GM06990 (cell line): Measurements from ENCODE around the gene PRR14L.
"Not testable (repeated sequence)": the region's sequence is repeated elsewhere in the genome, so short reads cannot be mapped to it uniquely, and the experiment has no call there.

ENCODE experiments used
- DNase-seq: peaks from one replicate; pipeline ENCODE4 v3.0.0-alpha.2; 2011; ENCODE audit not compliant: insufficient read length; ENCODE audit errors: extremely low read depth
- H3K27me3 ChIP-seq: replicated peaks from 2 replicates; pipeline ENCODE4 v1.6.0; 2011; ENCODE audit warnings: low read length; ENCODE audit not compliant: control insufficient read depth, insufficient read depth
- H3K36me3 ChIP-seq: 2 replicates; pipeline ENCODE4 v1.5.1; 2011; ENCODE audit warnings: low read length; ENCODE audit not compliant: control insufficient read depth, insufficient read depth
- H3K4me3 ChIP-seq: replicated peaks from 2 replicates; pipeline ENCODE4 v1.5.1; 2011; ENCODE audit warnings: low read depth, mild to moderate bottlenecking, control low read depth, low read length
- CTCF ChIP-seq: IDR thresholded peaks from 2 replicates; pipeline ENCODE4 v1.5.1; 2011; ENCODE audit warnings: low read length, control low read depth, mild to moderate bottlenecking, inconsistent platforms; ENCODE audit not compliant: insufficient read depth, poor library complexity, severe bottlenecking

Gene PRR14L

GRCh38 chr22:31743871-31744270 lies 6.1 kb downstream of the PRR14L start:
- Histone ChIP-seq H3K36me3 (peaks cover 2% of the 10 kb centered on the region; the same call in 1 of the 2 replicates), H3K4me3 (no peak overlapping the region), H3K27me3 (no peaks in the 10 kb centered on the region)
- TF ChIP-seq CTCF: no peak
- no peak for DNase-seq

- DNase-seq: no peak
- TF ChIP-seq CTCF: no peak
- H3K4me3 ChIP-seq: no peak overlapping the region
- H3K27me3 ChIP-seq: no peaks in the 10 kb centered on the region
- H3K36me3 ChIP-seq: peaks cover 4% of the 10 kb centered on the region
These were observed 7.2 kb downstream of the PRR14L start for GRCh38 chr22:31742682-31743081.

GRCh38 chr22:31742115-31742514 lies 7.8 kb downstream of the PRR14L start:
- H3K4me3 ChIP-seq: no peak overlapping the region
- peak; percentile 10 for DNase-seq
- TF ChIP-seq CTCF: no peak
- H3K27me3 ChIP-seq: no peaks in the 10 kb centered on the region
- H3K36me3 ChIP-seq: peaks cover 4% of the 10 kb centered on the region

- not testable (repeated sequence) for DNase-seq, H3K36me3 ChIP-seq
These were observed 9.6 kb downstream of the PRR14L start for GRCh38 chr22:31740314-31740713.

GRCh38 chr22:31739795-31740201 lies 10.1 kb downstream of the PRR14L start:
- no peaks in the 10 kb centered on the region for H3K27me3 ChIP-seq
- peaks cover 4% of the 10 kb centered on the region for H3K36me3 ChIP-seq
- no peak for DNase-seq
- no peak overlapping the region for H3K4me3 ChIP-seq
- no peak for TF ChIP-seq CTCF

More at GRCh38 chr22:31740314-31740713, 9.6 kb downstream of the PRR14L start:
- not testable (repeated sequence) for H3K27me3 ChIP-seq, H3K4me3 ChIP-seq

- Histone ChIP-seq H3K36me3 (peaks cover 4% of the 10 kb centered on the region), H3K27me3 (no peaks in the 10 kb centered on the region), H3K4me3 (no peak overlapping the region)
- no peak for DNase-seq
- no peak for TF ChIP-seq CTCF
These were observed 11.4 kb downstream of the PRR14L start for GRCh38 chr22:31738566-31738965.
